K562 (cell line): ENCODE measurements around the gene ZNF586. TPM values are rescaled to one million over a fixed set of nuclear protein-coding genes. Genes with fewer than 3 reads are reported as not detected.

Experiments used
- ATAC-seq: fragments of 200-7000 bp; cut with Tn5 transposase; 3 replicates; pipeline ENCODE4 v1.9.1; 2020; ENCODE audit warnings: moderate library complexity
- BruUV-seq: library from RNA; stranded (reverse); fragments of 400-500 nt; replicated peaks from 2 replicates; lab custom pipeline; 2021; lab: Mats Ljungman, UMichigan
- CTCF ChIA-PET: fragments of 300-600 bp; formaldehyde crosslinking; extraction: SDS; loops from one replicate; lab custom pipeline; 2021; ENCODE audit warnings: low intra/inter-chr PET ratio; lab: Yijun Ruan, JAX
- POLR2A ChIA-PET: fragments of 300-600, 350-650 bp; sonication (Branson Sonifier 250); formaldehyde crosslinking; extraction: SDS; loops from one replicate; lab custom pipeline; 2021; ENCODE audit warnings: antibody characterized with exemption, inconsistent platforms; lab: Yijun Ruan, JAX
- DNase-seq, 4 experiments: peaks; one replicate each; pipeline versions ENCODE4 v3.0.0 to v3.0.0-alpha.2; 2011 to 2018; ENCODE audit warnings: low spot score in 3 of 4, mixed read lengths in 3 of 4; ENCODE audit errors: extremely low read depth in 1 of 4
- FAIRE-seq: peaks from 2 replicates; lab custom pipeline; 2011; peaks lifted over from hg19 to GRCh38; lab: Jason Lieb, UNC
- H2AFZ ChIP-seq: 2 replicates; pipeline ENCODE4 v1.6.0; 2011; ENCODE audit warnings: low read depth, low read length, control low read depth, inconsistent platforms
- H3K27ac ChIP-seq: fragments of 200-600 bp; 3 replicates; pipeline ENCODE4 v1.8.0; 2011; ENCODE audit warnings: low read depth, mild to moderate bottlenecking, control low read depth, inconsistent platforms, low read length, moderate library complexity, mixed read lengths; ENCODE audit errors: extremely low read depth
- H3K27me3 ChIP-seq, 2 experiments: fragments of 300-600 bp in 1 of 2; 2 replicates in 1 of 2; 3 replicates in 1 of 2; pipeline versions ENCODE4 v1.6.0 to v1.8.0; 2011; ENCODE audit warnings: inconsistent platforms in 2 of 2, low read length in 2 of 2, mild to moderate bottlenecking in 1 of 2, mixed read lengths in 1 of 2, moderate library complexity in 1 of 2; ENCODE audit not compliant: control insufficient read depth in 2 of 2, insufficient read depth in 2 of 2
- H3K36me3 ChIP-seq: fragments of 300-600 bp; 3 replicates; pipeline ENCODE4 v1.8.0; 2011; ENCODE audit warnings: mild to moderate bottlenecking, low read length, inconsistent platforms; ENCODE audit not compliant: control insufficient read depth, insufficient read depth
- H3K4me1 ChIP-seq, 2 experiments: fragments of 200-600 bp in 1 of 2; replicated peaks in 1 of 2; 2 replicates in 1 of 2; 3 replicates in 1 of 2; pipeline versions ENCODE4 v1.5.1 to v1.8.0; 2011; ENCODE audit warnings: inconsistent platforms in 2 of 2, low read length in 2 of 2, mild to moderate bottlenecking in 1 of 2, mixed read lengths in 1 of 2, moderate library complexity in 1 of 2; ENCODE audit not compliant: control insufficient read depth in 2 of 2, insufficient read depth in 2 of 2
- H3K4me2 ChIP-seq: 2 replicates; pipeline ENCODE4 v1.6.1; 2011; ENCODE audit warnings: low read length, control low read depth, inconsistent platforms, mixed read lengths; ENCODE audit not compliant: insufficient read depth
- H3K4me3 ChIP-seq: fragments of 200-600 bp; sonication (generic), shearing (Covaris generic); 2 replicates; pipeline ENCODE4 v1.5.1; 2016; ENCODE audit warnings: control low read depth, inconsistent platforms
- H3K79me2 ChIP-seq: fragments of 200-600 bp; 3 replicates; pipeline ENCODE4 v1.8.0; 2011; ENCODE audit warnings: low read length, inconsistent platforms; ENCODE audit not compliant: control insufficient read depth, insufficient read depth
- H3K9ac ChIP-seq, 2 experiments: 2 replicates each; pipeline versions ENCODE4 v1.6.0 to v1.6.1; 2011; ENCODE audit warnings: low read depth in 2 of 2, low read length in 2 of 2, control low read depth in 1 of 2, inconsistent platforms in 1 of 2, mild to moderate bottlenecking in 1 of 2, mixed read lengths in 1 of 2; ENCODE audit not compliant: insufficient read depth in 1 of 2
- H3K9me1 ChIP-seq: one replicate; pipeline ENCODE4 v1.6.0; 2011; ENCODE audit warnings: inconsistent platforms, mild to moderate bottlenecking, low read length, moderate library complexity; ENCODE audit not compliant: control insufficient read depth, insufficient read depth
- H3K9me3 ChIP-seq: replicated peaks from 2 replicates; pipeline ENCODE4 v1.5.1; 2011; ENCODE audit warnings: low read depth, low read length, inconsistent platforms; ENCODE audit not compliant: control insufficient read depth, insufficient read depth
- H4K20me1 ChIP-seq: replicated peaks from 2 replicates; pipeline ENCODE4 v1.6.1; 2011; ENCODE audit warnings: low read length, inconsistent platforms, mixed read lengths; ENCODE audit not compliant: control insufficient read depth, insufficient read depth
- BHLHE40 ChIP-seq: IDR thresholded peaks from 2 replicates; pipeline ENCODE4 v1.6.1; 2011; ENCODE audit warnings: low read length, improper control_type of control experiment
- GABPB1 ChIP-seq: sonication (generic); formaldehyde crosslinking; IDR thresholded peaks from 2 replicates; pipeline ENCODE4 v1.8.0; 2022; ENCODE audit warnings: mild to moderate bottlenecking, missing genetic modification reagents
- NELFE ChIP-seq: IDR thresholded peaks from 2 replicates; pipeline ENCODE4 v1.6.1; 2011; ENCODE audit warnings: mild to moderate bottlenecking; ENCODE audit not compliant: insufficient read depth, insufficient read length
- PML ChIP-seq: IDR thresholded peaks from 2 replicates; pipeline ENCODE4 v1.6.1; 2012; ENCODE audit warnings: low read length, inconsistent platforms
- THAP12 ChIP-seq: fragments of 250-450 bp; sonication (Bioruptor Pico); IDR thresholded peaks from 2 replicates; pipeline ENCODE4 v1.9.0; 2021; ENCODE audit warnings: mild to moderate bottlenecking, inconsistent platforms
- ZNF384 ChIP-seq: IDR thresholded peaks from 2 replicates; pipeline ENCODE4 v1.6.1; 2012; ENCODE audit warnings: low read depth, low read length, improper control_type of control experiment
- ZNF449 ChIP-seq: fragments of 250-450 bp; sonication (Bioruptor Pico); IDR thresholded peaks from 2 replicates; pipeline ENCODE4 v1.8.0; 2022; ENCODE audit warnings: moderate library complexity, mild to moderate bottlenecking, inconsistent platforms
- ZNF75A ChIP-seq: fragments of 450-650 bp; formaldehyde crosslinking; IDR thresholded peaks from 2 replicates; pipeline ENCODE4 v1.4.0; 2020; ENCODE audit warnings: mild to moderate bottlenecking
- WGBS: fragments of 100-300 bp; shearing (Covaris generic); methylation state at CpG from one replicate; pipeline ENCODE4 v1.1.6; 2016; ENCODE audit warnings: low coverage, mixed read lengths; ENCODE audit not compliant: insufficient coverage; ENCODE audit errors: missing lambda C conversion rate; 5-methylcytosine and 5-hydroxymethylcytosine counted together
- in situ Hi-C: fragments of 300-500 bp; cut with MboI; formaldehyde crosslinking; loops from 4 replicates; pipeline ENCODE4 v1.15.0; 2018; ENCODE audit warnings: inconsistent platforms, mixed read lengths
- intact Hi-C: fragments of 100-400 bp; cut with micrococcal nuclease; formaldehyde crosslinking; loops from 2 replicates; pipeline ENCODE4 v1.14.2; 2022
- polyA plus RNA-seq, 8 experiments: library from polyadenylated mRNA; depleted of rRNA in 4 of 8; stranded (reverse) in 5 of 8; unstranded in 3 of 8; fragments of >200 nt; fragmentation: Nextera tagmentation in 2 of 8; fragmentation: Illumina TruSeq in 1 of 8; extraction: Ambion mirVana in 2 of 8; extraction: Trizol in 1 of 8; gene quantifications; 2 replicates each; pipeline versions ENCODE4 v1.2.1 to v1.2.3, GENCODE V29; 2011 to 2014; ENCODE audit warnings: inconsistent platforms in 1 of 8, missing spikeins in 1 of 8
- total RNA-seq, 7 experiments: library from RNA; depleted of rRNA in 6 of 7; stranded (reverse); fragments of >200 nt in 6 of 7; fragmentation: Illumina TruSeq in 2 of 7; extraction: Trizol in 2 of 7; gene quantifications; 2 replicates each; pipeline versions ENCODE4 v1.2.1 to v1.2.3, GENCODE V29; 2011 to 2021; ENCODE audit warnings: low replicate concordance in 1 of 7
- TF ChIP-seq, protein P1 (sequence below): sonication (generic); formaldehyde crosslinking; IDR thresholded peaks from 2 replicates; pipeline ENCODE4 v1.8.0; 2022; ENCODE audit warnings: mild to moderate bottlenecking, missing genetic modification reagents
- TF ChIP-seq, protein P2 (sequence below): fragments of 250-450 bp; sonication (Bioruptor Pico); IDR thresholded peaks from 2 replicates; pipeline ENCODE4 v1.5.0; 2021

ZNF586 gene
- total and polyA plus RNA-seq, 9 of the 15 experiments (the other 6 are each of a cell fraction or from before 2014, with no cell fraction given), result 2.5 to 12.6 (median 8.4) TPM

GRCh38 chr19:57748029-57748428 is 21.4 kb upstream of the ZNF586 start (continued):
- TF ChIP-seq ZNF449 (CRISPR knock-in tag), result no peak

GRCh38 chr19:57754091-57754673 is 15.3 kb upstream of the ZNF586 start:
- no peak overlapping the region for H3K4me3 ChIP-seq
- H3K79me2 ChIP-seq, result peaks cover 7% of the 10 kb centered on the region; the same call in 2 of the 3 replicates
- H4K20me1 ChIP-seq, result no peaks in the 10 kb centered on the region
- 89% methylated on average over 10 of the region's 10 CpGs for WGBS
- peaks cover 77% of the 10 kb centered on the region for H3K36me3 ChIP-seq
- ChIA-PET POLR2A (no interaction called here), CTCF (no interaction called here)
- DNase-seq (no peak), FAIRE-seq (peak; percentile 6), ATAC-seq (no peak)
- H3K9me1 ChIP-seq, result no peaks in the 10 kb centered on the region
- H3K4me1 ChIP-seq, result no peaks in the 10 kb centered on the region
- in situ Hi-C loops, result no loop called here
- H2AFZ ChIP-seq, result no peak overlapping the region
- intact Hi-C loops, result no loop called here
- BruUV-seq, result no TSS peak
- no peak overlapping the region for H3K9ac ChIP-seq
- H3K27ac ChIP-seq, result no peak overlapping the region
- peaks cover 35% of the 10 kb centered on the region for H3K9me3 ChIP-seq
- H3K4me2 ChIP-seq, result no peak overlapping the region
- no peaks in the 10 kb centered on the region; a peak in 1 of 5 replicates for H3K27me3 ChIP-seq
- TF ChIP-seq ZNF75A, result peak; percentile 84
- TF ChIP-seq ZNF384, result no peak
- TF ChIP-seq, protein P1, sequence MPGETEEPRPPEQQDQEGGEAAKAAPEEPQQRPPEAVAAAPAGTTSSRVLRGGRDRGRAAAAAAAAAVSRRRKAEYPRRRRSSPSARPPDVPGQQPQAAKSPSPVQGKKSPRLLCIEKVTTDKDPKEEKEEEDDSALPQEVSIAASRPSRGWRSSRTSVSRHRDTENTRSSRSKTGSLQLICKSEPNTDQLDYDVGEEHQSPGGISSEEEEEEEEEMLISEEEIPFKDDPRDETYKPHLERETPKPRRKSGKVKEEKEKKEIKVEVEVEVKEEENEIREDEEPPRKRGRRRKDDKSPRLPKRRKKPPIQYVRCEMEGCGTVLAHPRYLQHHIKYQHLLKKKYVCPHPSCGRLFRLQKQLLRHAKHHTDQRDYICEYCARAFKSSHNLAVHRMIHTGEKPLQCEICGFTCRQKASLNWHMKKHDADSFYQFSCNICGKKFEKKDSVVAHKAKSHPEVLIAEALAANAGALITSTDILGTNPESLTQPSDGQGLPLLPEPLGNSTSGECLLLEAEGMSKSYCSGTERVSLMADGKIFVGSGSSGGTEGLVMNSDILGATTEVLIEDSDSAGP (CRISPR knock-in tag), result no peak
- TF ChIP-seq PML, result no peak
- no peak for TF ChIP-seq GABPB1 (CRISPR knock-in tag)
- TF ChIP-seq, protein P2, sequence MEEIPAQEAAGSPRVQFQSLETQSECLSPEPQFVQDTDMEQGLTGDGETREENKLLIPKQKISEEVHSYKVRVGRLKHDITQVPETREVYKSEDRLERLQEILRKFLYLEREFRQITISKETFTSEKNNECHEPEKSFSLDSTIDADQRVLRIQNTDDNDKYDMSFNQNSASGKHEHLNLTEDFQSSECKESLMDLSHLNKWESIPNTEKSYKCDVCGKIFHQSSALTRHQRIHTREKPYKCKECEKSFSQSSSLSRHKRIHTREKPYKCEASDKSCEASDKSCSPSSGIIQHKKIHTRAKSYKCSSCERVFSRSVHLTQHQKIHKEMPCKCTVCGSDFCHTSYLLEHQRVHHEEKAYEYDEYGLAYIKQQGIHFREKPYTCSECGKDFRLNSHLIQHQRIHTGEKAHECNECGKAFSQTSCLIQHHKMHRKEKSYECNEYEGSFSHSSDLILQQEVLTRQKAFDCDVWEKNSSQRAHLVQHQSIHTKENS, result no peak
- TF ChIP-seq THAP12, result no peak
- no peak for TF ChIP-seq BHLHE40
- no peak for TF ChIP-seq NELFE
